Body of pancreas (tissue), 4 donors: ENCODE results near the gene ZNF581. TPM values are rescaled to one million over a fixed set of nuclear protein-coding genes. Genes with fewer than 3 reads are reported as not detected.
A peak's percentile ranks its signal among the peaks of the same experiment; 100 is the strongest.

ENCODE experiments used
- ATAC-seq: fragments of 150-250 bp; one replicate; pipeline ENCODE4 v1.9.1; 2016
- DNase-seq, 4 donors: peaks; one replicate each; pipeline ENCODE4 v3.0.0-alpha.2; 2019
- H3K27ac ChIP-seq, 4 donors: fragments of 200-600 bp; sonication (generic); 1 replicate in 3 of 4; 2 replicates in 1 of 4; pipeline versions ENCODE4 v1.5.1 to v1.6.1; 2016 to 2019; ENCODE audit warnings: mild to moderate bottlenecking in 1 of 4, mixed read lengths in 1 of 4, moderate library complexity in 1 of 4
- H3K27me3 ChIP-seq, 2 donors: fragments of 200-600 bp; sonication (generic); one replicate each; pipeline ENCODE4 v1.6.0; 2016; ENCODE audit warnings: mild to moderate bottlenecking in 1 of 2
- H3K36me3 ChIP-seq, 2 donors: fragments of 200-600 bp; sonication (generic); replicated peaks in 1 of 2; 2 replicates each; pipeline ENCODE4 v1.5.1; 2016; ENCODE audit warnings: low read depth in 2 of 2; ENCODE audit not compliant: insufficient read depth in 1 of 2
- H3K4me1 ChIP-seq: fragments of 200-600 bp; sonication (generic); one replicate; pipeline ENCODE4 v1.6.0; 2016
- H3K4me3 ChIP-seq, 2 donors: fragments of 200-600 bp; sonication (generic); 1 replicate in 1 of 2; 2 replicates in 1 of 2; pipeline ENCODE4 v1.5.1; 2016 to 2019
- H3K9me3 ChIP-seq, 3 donors: fragments of 200-600 bp; sonication (generic); 1 replicate in 2 of 3; 2 replicates in 1 of 3; pipeline ENCODE4 v1.5.1; 2016
- CTCF ChIP-seq, 7 experiments: fragments of 450-650 bp in 4 of 7; fragments of 200-600 bp in 3 of 7; sonication (generic) in 3 of 7; IDR thresholded peaks; one replicate each; pipeline ENCODE4 v1.5.1; 2016 to 2019; ENCODE audit warnings: antibody characterized with exemption in 7 of 7
- POLR2A ChIP-seq, 3 donors: fragments of 450-650 bp; IDR thresholded peaks; one replicate each; pipeline ENCODE4 v1.6.1; 2016; ENCODE audit warnings: antibody characterized with exemption in 3 of 3, mild to moderate bottlenecking in 2 of 3
- WGBS, 2 donors: methylation state at CpG; one replicate each; pipeline ENCODE4 v1.1.5; 2017; 5-methylcytosine and 5-hydroxymethylcytosine counted together
- intact Hi-C: fragments of 100-400 bp; cut with DNase I; formaldehyde crosslinking; loops from one replicate; pipeline ENCODE4 v1.15.1; 2023
- total RNA-seq, 2 donors: library from RNA; depleted of rRNA; stranded (reverse); fragments of >200 nt; gene quantifications; one replicate each; pipeline ENCODE4 v1.1.0, GENCODE V29; 2016

Gene ZNF581
- total RNA-seq, 2 donors from 2014 or later, result 16.8 to 20.2 TPM

GRCh38 chr19:55691561-55692481 lies 48.4 kb downstream of the ZNF581 start:
- Histone ChIP-seq H3K27ac (no peak overlapping the region), H3K36me3 (peaks cover 35 to 47% of the 10 kb centered on the region in 2 donors), H3K4me3 (no peak overlapping the region), H3K9me3 (no peaks in the 10 kb centered on the region), H3K27me3 (no peaks in the 10 kb centered on the region), H3K4me1 (peaks cover 10% of the 10 kb centered on the region)
- WGBS, 2 donors, result 93% methylated on average over 23 to 29 of the region's 31 CpGs
- TF ChIP-seq POLR2A (IDR thresholded peaks at IDR 0.05) (no peak), CTCF (IDR thresholded peaks at IDR 0.05) (no peak)
- intact Hi-C loops, result no loop called here
- no peak for ATAC-seq
- peak in 1 of 4 donors; percentile 4 for DNase-seq

- Histone ChIP-seq H3K36me3 (peaks cover 35 to 49% of the 10 kb centered on the region in 2 donors), H3K27me3 (no peaks in the 10 kb centered on the region), H3K4me1 (peaks cover 2% of the 10 kb centered on the region), H3K9me3 (no peaks in the 10 kb centered on the region), H3K4me3 (no peak overlapping the region), H3K27ac (no peak overlapping the region)
- no peak for ATAC-seq
- DNase-seq, result no peak
- intact Hi-C loops, result no loop called here
- 90% methylated on average over 12 to 19 of the region's 19 CpGs for WGBS, 2 donors
- TF ChIP-seq POLR2A (IDR thresholded peaks at IDR 0.05), result no peak
Measured at GRCh38 chr19:55692681-55693081, 49.2 kb downstream of the ZNF581 start.

GRCh38 chr19:55693336-55693974 lies 50.0 kb downstream of the ZNF581 start:
- no peak overlapping the region for H3K27ac ChIP-seq
- DNase-seq, result no peak
- H3K36me3 ChIP-seq, result peaks cover 35 to 53% of the 10 kb centered on the region in 2 donors
- 94 to 98% methylated on average over 9 to 15 of the region's 20 CpGs for WGBS, 2 donors
- ATAC-seq, result no peak
- intact Hi-C loops, result no loop called here
- no peaks in the 10 kb centered on the region for H3K4me1 ChIP-seq
- no peak overlapping the region for H3K4me3 ChIP-seq
- no peaks in the 10 kb centered on the region for H3K27me3 ChIP-seq
- no peak for TF ChIP-seq POLR2A (IDR thresholded peaks at IDR 0.05)
- no peak for TF ChIP-seq CTCF (IDR thresholded peaks at IDR 0.05)
- H3K9me3 ChIP-seq, result no peaks in the 10 kb centered on the region

- Histone ChIP-seq H3K4me1 (no peaks in the 10 kb centered on the region), H3K9me3 (no peaks in the 10 kb centered on the region), H3K27me3 (no peaks in the 10 kb centered on the region), H3K36me3 (peaks cover 33 to 53% of the 10 kb centered on the region in 2 donors), H3K27ac (no peak overlapping the region), H3K4me3 (no peak overlapping the region)
- intact Hi-C loops, result no loop called here
- ATAC-seq, result no peak
- WGBS, 2 donors, result 84 to 85% methylated on average over 9 to 15 of the region's 15 CpGs
- DNase-seq, result no peak
- no peak for TF ChIP-seq CTCF (IDR thresholded peaks at IDR 0.05)
- TF ChIP-seq POLR2A (IDR thresholded peaks at IDR 0.05), result no peak
Measured at GRCh38 chr19:55694241-55694655, 50.8 kb downstream of the ZNF581 start.
